ENCODE measurements around the gene ADAMTS17. TPM values are rescaled to one million over a fixed set of nuclear protein-coding genes. Genes with fewer than 3 reads are reported as not detected.

The ADAMTS17 gene
- total RNA-seq, 4 donors from 2014 or later: 6.0 to 17.6 (median 8.2) TPM

DNA sequence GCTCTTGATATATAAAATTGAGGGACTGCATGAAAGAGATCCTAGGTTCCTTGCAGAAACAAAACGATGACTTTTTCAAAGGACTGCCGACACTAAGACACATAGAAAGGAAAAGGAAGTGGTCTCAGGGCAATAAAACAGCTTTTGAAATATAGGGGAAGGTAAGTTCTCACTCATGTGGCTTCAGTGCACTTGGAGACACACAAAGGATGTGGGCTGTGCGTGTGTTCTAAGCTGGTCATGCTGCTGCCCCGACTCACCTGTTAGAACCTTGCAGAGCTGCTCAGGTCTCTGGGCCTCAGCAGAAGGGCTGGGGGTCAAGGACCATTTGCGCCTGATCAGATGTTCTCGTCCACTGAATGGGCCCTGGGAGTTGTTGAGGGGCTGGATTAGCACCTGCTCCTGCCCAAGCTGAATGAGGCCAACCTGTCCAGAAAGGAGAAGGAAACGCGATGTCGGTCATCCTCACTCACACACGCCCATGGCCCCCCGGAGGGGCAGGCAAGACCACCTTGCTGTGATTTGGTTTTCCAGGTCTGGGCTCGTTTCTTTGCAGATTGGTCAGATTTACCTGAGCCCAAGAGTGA is 11.1 kb downstream of the ADAMTS17 start:
- Histone ChIP-seq H3K4me3 (no peak overlapping the region), H3K4me1 (no peaks in the 10 kb centered on the region), H3K9me3 (no peaks in the 10 kb centered on the region), H3K27ac (peak overlapping the region in 1 of 4 donors; percentile 28), H3K36me3 (no peaks in the 10 kb centered on the region), H3K27me3 (no peaks in the 10 kb centered on the region)
- intact Hi-C loops (cut with DNase I; ENCODE audit: low total_unique reads) (no loop called here), in situ Hi-C loops (cut with MboI; ENCODE audit: low pct_ligation_motif_present in 1 of 4, low pct_unique_long_range_greater_than_20kb in 1 of 4, low sequenced_read_pairs in 3 of 4) (loop anchor here in 3 of 4 donors (10.0 to 25.0 kb wide), 2 partner anchors 232 to 396 kb away; no protein-coding TSS in a partner anchor)
- DNase-seq: no peak
- WGBS, 2 donors (ENCODE audit: low coverage in 1 of 2): 69 to 80% methylated on average over 1 to 12 of the region's 12 CpGs
- TF ChIP-seq, protein P1, sequence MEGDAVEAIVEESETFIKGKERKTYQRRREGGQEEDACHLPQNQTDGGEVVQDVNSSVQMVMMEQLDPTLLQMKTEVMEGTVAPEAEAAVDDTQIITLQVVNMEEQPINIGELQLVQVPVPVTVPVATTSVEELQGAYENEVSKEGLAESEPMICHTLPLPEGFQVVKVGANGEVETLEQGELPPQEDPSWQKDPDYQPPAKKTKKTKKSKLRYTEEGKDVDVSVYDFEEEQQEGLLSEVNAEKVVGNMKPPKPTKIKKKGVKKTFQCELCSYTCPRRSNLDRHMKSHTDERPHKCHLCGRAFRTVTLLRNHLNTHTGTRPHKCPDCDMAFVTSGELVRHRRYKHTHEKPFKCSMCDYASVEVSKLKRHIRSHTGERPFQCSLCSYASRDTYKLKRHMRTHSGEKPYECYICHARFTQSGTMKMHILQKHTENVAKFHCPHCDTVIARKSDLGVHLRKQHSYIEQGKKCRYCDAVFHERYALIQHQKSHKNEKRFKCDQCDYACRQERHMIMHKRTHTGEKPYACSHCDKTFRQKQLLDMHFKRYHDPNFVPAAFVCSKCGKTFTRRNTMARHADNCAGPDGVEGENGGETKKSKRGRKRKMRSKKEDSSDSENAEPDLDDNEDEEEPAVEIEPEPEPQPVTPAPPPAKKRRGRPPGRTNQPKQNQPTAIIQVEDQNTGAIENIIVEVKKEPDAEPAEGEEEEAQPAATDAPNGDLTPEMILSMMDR (IDR thresholded peaks at IDR 0.05): no peak
- no peak for TF ChIP-seq POLR2AphosphoS5 (IDR thresholded peaks at IDR 0.05)
- TF ChIP-seq POLR2A (IDR thresholded peaks at IDR 0.05): no peak

DNA sequence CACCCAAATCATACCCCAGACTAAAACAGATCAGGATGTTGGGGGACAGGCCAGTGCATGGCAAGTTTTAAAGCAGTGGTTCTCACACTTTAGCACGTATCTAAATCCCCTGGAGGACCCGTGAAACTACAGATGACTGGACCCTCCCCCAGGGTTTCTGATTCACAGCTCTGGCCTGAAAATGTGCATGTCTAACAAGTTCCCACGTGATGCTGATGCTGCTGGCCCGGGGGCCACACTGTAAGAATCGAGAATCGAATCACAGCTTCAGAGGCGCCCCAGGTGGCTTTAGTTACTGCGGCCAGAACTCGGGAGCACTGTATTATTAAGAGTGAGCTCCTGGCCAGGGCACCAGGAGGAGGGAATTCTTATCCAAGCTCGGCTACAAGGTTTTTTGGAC is 11.6 kb downstream of the ADAMTS17 start:
- Histone ChIP-seq H3K4me3 (no peak overlapping the region), H3K36me3 (no peaks in the 10 kb centered on the region), H3K27me3 (no peaks in the 10 kb centered on the region), H3K27ac (peak overlapping the region in 1 of 4 donors; percentile 18), H3K9me3 (no peaks in the 10 kb centered on the region), H3K4me1 (no peaks in the 10 kb centered on the region)
- no peak for DNase-seq
- in situ Hi-C loops (cut with MboI; ENCODE audit: low pct_ligation_motif_present in 1 of 4, low pct_unique_long_range_greater_than_20kb in 1 of 4, low sequenced_read_pairs in 3 of 4): loop anchor here in 3 of 4 donors (10.0 to 25.0 kb wide), 2 partner anchors 232 to 395 kb away; no protein-coding TSS in a partner anchor
- intact Hi-C loops (cut with DNase I; ENCODE audit: low total_unique reads): no loop called here
- WGBS, 2 donors (ENCODE audit: low coverage in 1 of 2): 75 to 92% methylated on average over 2 to 10 of the region's 10 CpGs
- TF ChIP-seq EP300 (IDR thresholded peaks at IDR 0.05; ENCODE audit: low read depth) (no peak), POLR2A (IDR thresholded peaks at IDR 0.05) (no peak), POLR2AphosphoS5 (IDR thresholded peaks at IDR 0.05) (no peak)
- TF ChIP-seq, protein P1 (IDR thresholded peaks at IDR 0.05): no peak

DNA sequence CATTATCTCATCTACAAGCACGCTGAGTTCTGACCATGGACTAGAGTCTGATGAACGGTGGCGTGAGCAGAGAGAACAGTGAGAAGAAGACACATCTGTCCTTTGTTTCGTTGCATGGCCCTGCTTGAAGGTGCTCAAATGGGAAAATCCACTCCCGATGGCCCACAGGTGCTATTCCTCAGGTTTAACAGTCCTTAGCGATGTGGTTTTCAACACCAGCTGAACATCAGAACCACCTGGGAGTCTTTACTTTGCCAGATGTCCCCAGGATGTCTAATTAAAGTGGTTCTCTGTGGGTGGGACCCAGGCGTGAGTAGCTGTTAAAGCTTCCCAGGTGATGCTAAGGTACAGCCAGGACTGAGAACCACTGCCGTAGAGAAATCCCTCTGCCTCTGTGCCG is 13.0 kb downstream of the ADAMTS17 start:
- no peaks in the 10 kb centered on the region for H3K4me1 ChIP-seq
- no peaks in the 10 kb centered on the region for H3K36me3 ChIP-seq
- no peaks in the 10 kb centered on the region for H3K27me3 ChIP-seq
- TF ChIP-seq, protein P1 (IDR thresholded peaks at IDR 0.05): no peak
- no peak for TF ChIP-seq POLR2AphosphoS5 (IDR thresholded peaks at IDR 0.05)
- TF ChIP-seq POLR2A (IDR thresholded peaks at IDR 0.05): no peak
- no peak for TF ChIP-seq EP300 (IDR thresholded peaks at IDR 0.05; ENCODE audit: low read depth)
- intact Hi-C loops (cut with DNase I; ENCODE audit: low total_unique reads): no loop called here
- WGBS, 2 donors (ENCODE audit: low coverage in 1 of 2): 85 to 86% methylated on average over 4 to 9 of the region's 9 CpGs
- H3K9me3 ChIP-seq: no peaks in the 10 kb centered on the region
- DNase-seq: no peak
- in situ Hi-C loops (cut with MboI; ENCODE audit: low pct_ligation_motif_present in 1 of 4, low pct_unique_long_range_greater_than_20kb in 1 of 4, low sequenced_read_pairs in 3 of 4): loop anchor here in 2 of 4 donors (10.0 to 25.0 kb wide), 2 partner anchors 234 to 374 kb away; no protein-coding TSS in a partner anchor
- H3K4me3 ChIP-seq: no peak overlapping the region
- no peak overlapping the region for H3K27ac ChIP-seq

DNA sequence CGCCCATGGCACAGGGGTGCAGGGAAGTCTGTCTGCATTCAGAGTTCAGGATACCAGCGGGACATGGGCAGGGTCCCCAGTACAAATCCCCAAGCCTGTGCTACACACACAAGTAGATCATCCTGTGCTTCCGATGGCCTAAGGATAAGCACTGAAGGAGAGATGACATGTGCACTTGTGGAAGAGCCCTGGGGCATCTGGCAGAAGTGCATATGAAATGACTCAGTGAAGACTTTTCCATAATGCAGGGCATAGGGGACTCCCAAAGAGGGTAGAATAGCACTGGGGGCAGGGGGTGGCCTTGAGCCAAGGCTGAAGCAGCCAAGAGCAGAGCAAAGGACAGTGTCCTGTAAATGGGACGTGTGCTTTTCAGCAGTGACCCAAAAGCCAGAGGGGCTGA is 22.9 kb downstream of the ADAMTS17 start:
- 67 to 88% methylated on average over 1 to 4 of the region's 4 CpGs for WGBS, 2 donors (ENCODE audit: low coverage in 1 of 2)
- Histone ChIP-seq H3K27me3 (no peaks in the 10 kb centered on the region), H3K4me1 (no peaks in the 10 kb centered on the region), H3K4me3 (no peak overlapping the region), H3K36me3 (no peaks in the 10 kb centered on the region), H3K9me3 (no peaks in the 10 kb centered on the region), H3K27ac (no peak overlapping the region)
- intact Hi-C loops (cut with DNase I; ENCODE audit: low total_unique reads): no loop called here
- no peak for DNase-seq
- in situ Hi-C loops (cut with MboI; ENCODE audit: low pct_ligation_motif_present in 1 of 4, low pct_unique_long_range_greater_than_20kb in 1 of 4, low sequenced_read_pairs in 3 of 4): no loop called here
- TF ChIP-seq, protein P1 (IDR thresholded peaks at IDR 0.05): no peak
- no peak for TF ChIP-seq EP300 (IDR thresholded peaks at IDR 0.05; ENCODE audit: low read depth)
- TF ChIP-seq POLR2A (IDR thresholded peaks at IDR 0.05): no peak
- no peak for TF ChIP-seq POLR2AphosphoS5 (IDR thresholded peaks at IDR 0.05)
